Renal pelvis (tissue), 4 donors: ENCODE measurements around the gene ZP1. TPM values are rescaled to one million over a fixed set of nuclear protein-coding genes. Genes with fewer than 3 reads are reported as not detected.

Source experiments
- DNase-seq: peaks from one replicate; pipeline ENCODE4 v3.0.0-alpha.2; 2013
- polyA plus RNA-seq, 3 donors: library from polyadenylated mRNA; unstranded; fragments of 120-200 nt; gene quantifications; one replicate each; pipeline ENCODE4 v1.2.1, GENCODE V29; 2013; ENCODE audit not compliant: insufficient read length in 3 of 3

The ZP1 gene
- polyA plus RNA-seq, 3 donors: 0.10 to 0.11 TPM; not detected in 1

- DNase-seq: no peak
These were observed 9.1 kb upstream of the ZP1 start for GRCh38 chr11:60858236-60858635.

GRCh38 chr11:60858731-60859464, 8.4 kb upstream of the ZP1 start:
- DNase-seq: no peak

- DNase-seq: no peak
These were observed 7.6 kb upstream of the ZP1 start for GRCh38 chr11:60859616-60860250.

- DNase-seq: no peak
These were observed 6.4 kb upstream of the ZP1 start for GRCh38 chr11:60860943-60861342.

GRCh38 chr11:60862171-60862570, 5.2 kb upstream of the ZP1 start:
- DNase-seq: no peak

GRCh38 chr11:60863550-60864521, 3.5 kb upstream of the ZP1 start:
- DNase-seq: no peak

GRCh38 chr11:60864856-60865513, 2.4 kb upstream of the ZP1 start:
- no peak for DNase-seq

- DNase-seq: no peak
These were observed 734 bp downstream of the ZP1 start for GRCh38 chr11:60867871-60868681.

GRCh38 chr11:60868682-60869450, 1.5 kb downstream of the ZP1 start:
- DNase-seq: no peak

GRCh38 chr11:60869451-60869825, 2.1 kb downstream of the ZP1 start:
- no peak for DNase-seq

- DNase-seq: no peak
These were observed 2.9 kb downstream of the ZP1 start for GRCh38 chr11:60870276-60870675.

- DNase-seq: no peak
These were observed 3.5 kb downstream of the ZP1 start for GRCh38 chr11:60870733-60871377.

- DNase-seq: no peak
These were observed 4.2 kb downstream of the ZP1 start for GRCh38 chr11:60871378-60872061.

GRCh38 chr11:60872124-60872960, 5.0 kb downstream of the ZP1 start:
- DNase-seq: no peak

- no peak for DNase-seq
These were observed 5.7 kb downstream of the ZP1 start for GRCh38 chr11:60872961-60873524.

- DNase-seq: no peak
These were observed 6.2 kb downstream of the ZP1 start for GRCh38 chr11:60873533-60873932.

GRCh38 chr11:60874421-60875365, 7.4 kb downstream of the ZP1 start:
- no peak for DNase-seq
